HG02759 (cell line): ENCODE results near the gene GABBR2.
"Not testable (repeated sequence)": the region's sequence is repeated elsewhere in the genome, so short reads cannot be mapped to it uniquely, and the experiment has no call there.

Source experiments
- ATAC-seq: cut with Tn5 transposase; IDR thresholded peaks from one replicate; pipeline ENCODE4 v1.9.1; 2021; ENCODE audit warnings: mild to moderate bottlenecking, moderate library complexity; ENCODE audit not compliant: unreplicated experiment

The GABBR2 gene

GRCh38 chr9:98688710-98689495 is 19.8 kb downstream of the GABBR2 start:
- ATAC-seq = no peak

- ATAC-seq = no peak
Measured at GRCh38 chr9:98687911-98688310, 20.8 kb downstream of the GABBR2 start.

- no peak for ATAC-seq
Measured at GRCh38 chr9:98686961-98687855, 21.5 kb downstream of the GABBR2 start.

GRCh38 chr9:98684816-98685215 is 23.9 kb downstream of the GABBR2 start:
- not testable (repeated sequence) for ATAC-seq

GRCh38 chr9:98678244-98678842 is 30.4 kb downstream of the GABBR2 start:
- ATAC-seq = no peak

GRCh38 chr9:98673681-98674080 is 35.1 kb downstream of the GABBR2 start:
- ATAC-seq = no peak

- ATAC-seq = no peak
Measured at GRCh38 chr9:98667005-98667640, 41.6 kb downstream of the GABBR2 start.

- no peak for ATAC-seq
Measured at GRCh38 chr9:98665501-98665900, 43.2 kb downstream of the GABBR2 start.

- ATAC-seq = no peak
Measured at GRCh38 chr9:98660541-98660940, 48.2 kb downstream of the GABBR2 start.

- ATAC-seq = no peak
Measured at GRCh38 chr9:98658951-98659351, 49.8 kb downstream of the GABBR2 start.

- no peak for ATAC-seq
Measured at GRCh38 chr9:98657897-98658296, 50.8 kb downstream of the GABBR2 start.

GRCh38 chr9:98656511-98656910 is 52.2 kb downstream of the GABBR2 start:
- ATAC-seq = no peak

- not testable (repeated sequence) for ATAC-seq
Measured at GRCh38 chr9:98655428-98655827, 53.3 kb downstream of the GABBR2 start.

GRCh38 chr9:98654247-98654646 is 54.5 kb downstream of the GABBR2 start:
- ATAC-seq = no peak

- no peak for ATAC-seq
Measured at GRCh38 chr9:98652741-98653140, 56.0 kb downstream of the GABBR2 start.

- no peak for ATAC-seq
Measured at GRCh38 chr9:98652302-98652701, 56.4 kb downstream of the GABBR2 start.

- no peak for ATAC-seq
Measured at GRCh38 chr9:98647236-98647635, 61.5 kb downstream of the GABBR2 start.

- no peak for ATAC-seq
Measured at GRCh38 chr9:98644011-98644410, 64.7 kb downstream of the GABBR2 start.

- ATAC-seq = no peak
Measured at GRCh38 chr9:98642661-98643312, 65.9 kb downstream of the GABBR2 start.

- no peak for ATAC-seq
Measured at GRCh38 chr9:98641695-98642094, 67.0 kb downstream of the GABBR2 start.

- no peak for ATAC-seq
Measured at GRCh38 chr9:98640394-98640793, 68.3 kb downstream of the GABBR2 start.
